Measurements from ENCODE around the gene CD58. TPM values are rescaled to one million over a fixed set of nuclear protein-coding genes. Genes with fewer than 3 reads are reported as not detected.

The CD58 gene
- total RNA-seq, 1 donor: 23.5 TPM

- TF ChIP-seq CTCF (IDR thresholded peaks at IDR 0.05; ENCODE audit: extremely low read depth, low read depth, low read length): no peak
- Histone ChIP-seq H3K9me3 (ENCODE audit: low read depth, low read length) (no peaks in the 10 kb centered on the region), H3K4me2 (ENCODE audit: insufficient read depth, low read length) (no peak overlapping the region), H3K36me3 (ENCODE audit: insufficient read depth, low read length) (no peaks in the 10 kb centered on the region), H3K79me2 (ENCODE audit: insufficient read depth, low read length) (no peaks in the 10 kb centered on the region), H3K27ac (ENCODE audit: low read depth, low read length) (no peak overlapping the region), H2AFZ (ENCODE audit: low read length) (no peak overlapping the region), H3K4me1 (ENCODE audit: insufficient read depth, low read length) (no peaks in the 10 kb centered on the region), H3K4me3 (ENCODE audit: insufficient read depth, low read length) (no peak overlapping the region), H4K20me1 (ENCODE audit: insufficient read depth, low read length) (no peaks in the 10 kb centered on the region), H3K27me3 (ENCODE audit: insufficient read depth, low read length) (peaks cover 10% of the 10 kb centered on the region)
- no peak for DNase-seq (ENCODE audit: insufficient read length, low spot score, missing footprints)
These were observed 92.2 kb downstream of the CD58 start for GRCh38 chr1:116478621-116479020.

GRCh38 chr1:116477429-116477828 lies 93.4 kb downstream of the CD58 start:
- Histone ChIP-seq H3K4me2 (ENCODE audit: insufficient read depth, low read length) (no peak overlapping the region), H3K27me3 (ENCODE audit: insufficient read depth, low read length) (peaks cover 10% of the 10 kb centered on the region), H3K27ac (ENCODE audit: low read depth, low read length) (no peak overlapping the region), H3K4me3 (ENCODE audit: insufficient read depth, low read length) (no peak overlapping the region), H3K4me1 (ENCODE audit: insufficient read depth, low read length) (no peaks in the 10 kb centered on the region), H4K20me1 (ENCODE audit: insufficient read depth, low read length) (no peaks in the 10 kb centered on the region), H3K9me3 (ENCODE audit: low read depth, low read length) (no peaks in the 10 kb centered on the region), H3K36me3 (ENCODE audit: insufficient read depth, low read length) (no peaks in the 10 kb centered on the region), H3K79me2 (ENCODE audit: insufficient read depth, low read length) (no peaks in the 10 kb centered on the region), H2AFZ (ENCODE audit: low read length) (no peak overlapping the region)
- no peak for TF ChIP-seq CTCF (IDR thresholded peaks at IDR 0.05; ENCODE audit: extremely low read depth, low read depth, low read length)
- DNase-seq (ENCODE audit: insufficient read length, low spot score, missing footprints): no peak

GRCh38 chr1:116476321-116476720 lies 94.5 kb downstream of the CD58 start:
- no peak overlapping the region for H3K4me3 ChIP-seq (ENCODE audit: insufficient read depth, low read length)
- no peak for TF ChIP-seq CTCF (IDR thresholded peaks at IDR 0.05; ENCODE audit: extremely low read depth, low read depth, low read length)
- no peak overlapping the region for H3K27ac ChIP-seq (ENCODE audit: low read depth, low read length)
- no peaks in the 10 kb centered on the region for H3K79me2 ChIP-seq (ENCODE audit: insufficient read depth, low read length)
- H3K27me3 ChIP-seq (ENCODE audit: insufficient read depth, low read length): peaks cover 10% of the 10 kb centered on the region
- DNase-seq (ENCODE audit: insufficient read length, low spot score, missing footprints): no peak
- H3K4me1 ChIP-seq (ENCODE audit: insufficient read depth, low read length): no peaks in the 10 kb centered on the region
- H3K36me3 ChIP-seq (ENCODE audit: insufficient read depth, low read length): no peaks in the 10 kb centered on the region
- H3K9me3 ChIP-seq (ENCODE audit: low read depth, low read length): no peaks in the 10 kb centered on the region
- H3K4me2 ChIP-seq (ENCODE audit: insufficient read depth, low read length): no peak overlapping the region
- H2AFZ ChIP-seq (ENCODE audit: low read length): no peak overlapping the region
- no peaks in the 10 kb centered on the region for H4K20me1 ChIP-seq (ENCODE audit: insufficient read depth, low read length)

GRCh38 chr1:116475850-116476218 lies 95.0 kb downstream of the CD58 start:
- Histone ChIP-seq H3K4me2 (ENCODE audit: insufficient read depth, low read length) (no peak overlapping the region), H3K27ac (ENCODE audit: low read depth, low read length) (no peak overlapping the region), H2AFZ (ENCODE audit: low read length) (no peak overlapping the region), H3K79me2 (ENCODE audit: insufficient read depth, low read length) (no peaks in the 10 kb centered on the region), H4K20me1 (ENCODE audit: insufficient read depth, low read length) (no peaks in the 10 kb centered on the region), H3K4me3 (ENCODE audit: insufficient read depth, low read length) (no peak overlapping the region), H3K36me3 (ENCODE audit: insufficient read depth, low read length) (no peaks in the 10 kb centered on the region), H3K4me1 (ENCODE audit: insufficient read depth, low read length) (no peaks in the 10 kb centered on the region), H3K27me3 (ENCODE audit: insufficient read depth, low read length) (peaks cover 8% of the 10 kb centered on the region), H3K9me3 (ENCODE audit: low read depth, low read length) (no peaks in the 10 kb centered on the region)
- DNase-seq (ENCODE audit: insufficient read length, low spot score, missing footprints): no peak
- TF ChIP-seq CTCF (IDR thresholded peaks at IDR 0.05; ENCODE audit: extremely low read depth, low read depth, low read length): no peak

Data from osteoblast (primary cell).